OCI-LY3 (cell line): ENCODE measurements around the gene PPP1R3G.

ENCODE experiments used
- EZH2phosphoT487 ChIP-seq: fragments of 200-600 bp; shearing (Covaris generic); IDR thresholded peaks from 2 replicates; pipeline ENCODE4 v1.6.1; 2018; ENCODE audit warnings: antibody characterized with exemption, mixed run types, low read depth
- TF ChIP-seq, protein P1 (sequence below): fragments of 200-600, 300-600 bp; sonication (generic); IDR thresholded peaks from 2 replicates; pipeline ENCODE4 v1.5.1; 2014; ENCODE audit warnings: antibody characterized with exemption, low read length, low read depth

DNA sequence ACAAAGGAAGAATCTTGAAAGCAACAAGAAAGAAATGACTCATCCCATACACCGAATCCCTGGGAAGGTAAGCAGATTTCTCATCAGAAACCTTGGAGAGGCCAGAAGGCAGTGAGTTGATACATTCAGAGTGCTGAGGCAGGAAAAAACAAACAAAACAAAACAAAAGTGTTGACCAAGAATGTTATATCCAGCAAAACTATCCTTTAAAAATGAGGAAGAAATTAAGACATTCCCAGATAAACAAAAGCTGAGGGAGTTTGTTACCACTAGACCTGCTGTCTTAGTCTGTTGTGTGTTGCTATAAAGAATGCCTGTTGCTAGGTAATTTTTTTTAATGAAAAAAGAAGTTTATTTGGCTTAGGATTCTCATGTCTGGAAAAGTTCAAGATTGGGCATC is 33.7 kb upstream of the PPP1R3G start:
- TF ChIP-seq, protein P1, sequence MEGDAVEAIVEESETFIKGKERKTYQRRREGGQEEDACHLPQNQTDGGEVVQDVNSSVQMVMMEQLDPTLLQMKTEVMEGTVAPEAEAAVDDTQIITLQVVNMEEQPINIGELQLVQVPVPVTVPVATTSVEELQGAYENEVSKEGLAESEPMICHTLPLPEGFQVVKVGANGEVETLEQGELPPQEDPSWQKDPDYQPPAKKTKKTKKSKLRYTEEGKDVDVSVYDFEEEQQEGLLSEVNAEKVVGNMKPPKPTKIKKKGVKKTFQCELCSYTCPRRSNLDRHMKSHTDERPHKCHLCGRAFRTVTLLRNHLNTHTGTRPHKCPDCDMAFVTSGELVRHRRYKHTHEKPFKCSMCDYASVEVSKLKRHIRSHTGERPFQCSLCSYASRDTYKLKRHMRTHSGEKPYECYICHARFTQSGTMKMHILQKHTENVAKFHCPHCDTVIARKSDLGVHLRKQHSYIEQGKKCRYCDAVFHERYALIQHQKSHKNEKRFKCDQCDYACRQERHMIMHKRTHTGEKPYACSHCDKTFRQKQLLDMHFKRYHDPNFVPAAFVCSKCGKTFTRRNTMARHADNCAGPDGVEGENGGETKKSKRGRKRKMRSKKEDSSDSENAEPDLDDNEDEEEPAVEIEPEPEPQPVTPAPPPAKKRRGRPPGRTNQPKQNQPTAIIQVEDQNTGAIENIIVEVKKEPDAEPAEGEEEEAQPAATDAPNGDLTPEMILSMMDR: no peak
- TF ChIP-seq EZH2phosphoT487: no peak
